Measurements from ENCODE around the gene PIK3CD. TPM values are rescaled to one million over a fixed set of nuclear protein-coding genes. Genes with fewer than 3 reads are reported as not detected.

PIK3CD gene
- total and polyA plus RNA-seq, 2 of the 8 experiments (the other 6 are each of a cell fraction or from before 2014, with no cell fraction given): 20.6 to 24.1 TPM

- CTCF ChIA-PET (ENCODE audit: partially characterized antibody): interaction anchor here (0.6 to 1.5 kb wide), 4 partner anchors 11 to 175 kb away, joined by 3 to 5 read pairs (median 3); no protein-coding TSS in a partner anchor
Observed at GRCh38 chr1:9774712-9775679, 123.5 kb downstream of the PIK3CD start.

More at GRCh38 chr1:9774712-9775679, 123.5 kb downstream of the PIK3CD start:
- Histone ChIP-seq H3K14ac (ENCODE audit: insufficient read length) (no peak overlapping the region), H2AFZ (ENCODE audit: low read length) (no peak overlapping the region), H2BK120ac (replicated peaks; ENCODE audit: low read depth, low read length) (no peak overlapping the region), H3K23ac (ENCODE audit: insufficient read length) (no peak overlapping the region), H3K4me3 (ENCODE audit: extremely low read depth in 1 of 4, insufficient read depth in 2 of 4, low read depth in 3 of 4, low read length in 4 of 4) (no peak overlapping the region), H3K9ac (replicated peaks in 1 of 4; ENCODE audit: extremely low read depth in 1 of 4, low read depth in 3 of 4, low read length in 3 of 4) (no peak overlapping the region), H3K18ac (ENCODE audit: extremely low read depth, low read length) (no peak overlapping the region), H2AK5ac (ENCODE audit: low read depth, low read length) (no peak overlapping the region), H3K79me2 (ENCODE audit: control insufficient read depth in 1 of 2, insufficient read depth in 2 of 2, low read length in 2 of 2) (peaks cover 4 to 47% of the 10 kb centered on the region in 2 experiments), H2BK12ac (ENCODE audit: low read depth, low read length) (no peak overlapping the region), H3K4me1 (replicated peaks in 1 of 4; ENCODE audit: control insufficient read depth in 3 of 4, insufficient read depth in 4 of 4, low read length in 3 of 4) (0 out of 7 replicates have a peak, but pooled peaks cover 0 to 5% (median 0%) of the 10 kb centered on the region in 4 experiments), H2BK15ac (ENCODE audit: low read length) (no peak overlapping the region), H3K4ac (replicated peaks; ENCODE audit: insufficient read length, low read depth, low read length) (no peak overlapping the region), H3K27ac (ENCODE audit: low read depth, low read length) (no peak overlapping the region), H3K23me2 (ENCODE audit: low read depth, low read length) (no peaks in the 10 kb centered on the region), H4K20me1 (replicated peaks in 1 of 2; ENCODE audit: control insufficient read depth in 1 of 2, insufficient read depth in 2 of 2, low read length in 2 of 2) (peaks cover 0 to 3% of the 10 kb centered on the region in 2 experiments), H3K27me3 (replicated peaks in 1 of 4; ENCODE audit: control insufficient read depth in 3 of 4, extremely low read depth in 1 of 4, insufficient read depth in 3 of 4, low read length in 3 of 4) (no peaks in the 10 kb centered on the region), H4K8ac (ENCODE audit: extremely low read depth, insufficient read depth, low read length) (no peak overlapping the region), H3K36me3 (ENCODE audit: control insufficient read depth in 2 of 4, insufficient read depth in 4 of 4, low read length in 3 of 4) (peaks cover 2 to 11% (median 8%) of the 10 kb centered on the region in 4 experiments; a peak in 4 of 8 replicates), H3K9me3 (ENCODE audit: insufficient read depth in 2 of 2, low read depth in 1 of 2, low read length in 1 of 2) (no peaks in the 10 kb centered on the region), H2BK20ac (ENCODE audit: low read length) (no peak overlapping the region), H2BK5ac (ENCODE audit: low read depth, low read length) (no peak overlapping the region; the same call in 1 of the 2 replicates), H3K56ac (replicated peaks; ENCODE audit: insufficient read length, low read depth, low read length) (no peak overlapping the region), H4K91ac (replicated peaks; ENCODE audit: insufficient read length, low read length) (no peak overlapping the region), H4K5ac (ENCODE audit: insufficient read length, low read depth, low read length) (no peak overlapping the region), H3K79me1 (ENCODE audit: low read depth, low read length) (peaks cover 7% of the 10 kb centered on the region), H3K4me2 (ENCODE audit: insufficient read depth in 1 of 2, low read depth in 2 of 2, low read length in 2 of 2) (no peak overlapping the region)
- FAIRE-seq (no peak), DNase-seq (ENCODE audit: low read depth in 1 of 2, low spot score in 2 of 2) (no peak)
- TF ChIP-seq, protein P1, sequence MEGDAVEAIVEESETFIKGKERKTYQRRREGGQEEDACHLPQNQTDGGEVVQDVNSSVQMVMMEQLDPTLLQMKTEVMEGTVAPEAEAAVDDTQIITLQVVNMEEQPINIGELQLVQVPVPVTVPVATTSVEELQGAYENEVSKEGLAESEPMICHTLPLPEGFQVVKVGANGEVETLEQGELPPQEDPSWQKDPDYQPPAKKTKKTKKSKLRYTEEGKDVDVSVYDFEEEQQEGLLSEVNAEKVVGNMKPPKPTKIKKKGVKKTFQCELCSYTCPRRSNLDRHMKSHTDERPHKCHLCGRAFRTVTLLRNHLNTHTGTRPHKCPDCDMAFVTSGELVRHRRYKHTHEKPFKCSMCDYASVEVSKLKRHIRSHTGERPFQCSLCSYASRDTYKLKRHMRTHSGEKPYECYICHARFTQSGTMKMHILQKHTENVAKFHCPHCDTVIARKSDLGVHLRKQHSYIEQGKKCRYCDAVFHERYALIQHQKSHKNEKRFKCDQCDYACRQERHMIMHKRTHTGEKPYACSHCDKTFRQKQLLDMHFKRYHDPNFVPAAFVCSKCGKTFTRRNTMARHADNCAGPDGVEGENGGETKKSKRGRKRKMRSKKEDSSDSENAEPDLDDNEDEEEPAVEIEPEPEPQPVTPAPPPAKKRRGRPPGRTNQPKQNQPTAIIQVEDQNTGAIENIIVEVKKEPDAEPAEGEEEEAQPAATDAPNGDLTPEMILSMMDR (IDR thresholded peaks at IDR 0.05; ENCODE audit: control extremely low read depth in 1 of 3, insufficient read depth in 1 of 3, low read depth in 1 of 3, low read length in 3 of 3): peak in 1 of 3 experiments; percentile 7; a peak in 1 of 4 replicates
- no peak for TF ChIP-seq POLR2A (IDR thresholded peaks at IDR 0.05; ENCODE audit: control extremely low read depth in 1 of 2, low read depth in 2 of 2, low read length in 2 of 2)
- POLR2A ChIA-PET (ENCODE audit: partially characterized antibody): interaction anchor here (0.6 to 1.4 kb wide), 2 partner anchors 19 to 76 kb away, joined by 3 read pairs; no protein-coding TSS in a partner anchor
- 90% methylated on average over 20 of the region's 20 CpGs; no CpG with 5 or more reads in 1 of the 2 experiments for WGBS, 2 experiments (ENCODE audit: extremely low coverage in 1 of 2, insufficient coverage in 1 of 2, insufficient read length in 1 of 2, insufficient replicate concordance in 2 of 2, low coverage in 1 of 2, low lambda C conversion rate in 2 of 2, missing lambda C conversion rate in 1 of 2)

Measured in H1 (cell line).